ENCODE measurements around the gene COPS2.

GRCh38 chr15:49085696-49086459 is 69.5 kb downstream of the COPS2 start:
- no peak for TF ChIP-seq TP53 (CRISPR knock-in tag; IDR thresholded peaks at IDR 0.05)
- TF ChIP-seq EP300 (IDR thresholded peaks at IDR 0.05): no peak
- no peak for TF ChIP-seq CTCF (IDR thresholded peaks at IDR 0.05)
- TF ChIP-seq MAX (IDR thresholded peaks at IDR 0.05): no peak
- no peak for TF ChIP-seq CBX8 (IDR thresholded peaks at IDR 0.05)
- no peak for TF ChIP-seq POLR2A (IDR thresholded peaks at IDR 0.05; ENCODE audit: low read length)
- no peak for TF ChIP-seq BHLHE40 (IDR thresholded peaks at IDR 0.05; ENCODE audit: low read depth, low read length)
- TF ChIP-seq MAZ (IDR thresholded peaks at IDR 0.05; ENCODE audit: borderline replicate concordance, low read depth, low read length): no peak
- no peak for TF ChIP-seq RFX5 (IDR thresholded peaks at IDR 0.05)
- TF ChIP-seq CHD2 (IDR thresholded peaks at IDR 0.05; ENCODE audit: low read length, partially characterized antibody): no peak
- no peak for TF ChIP-seq CEBPB (IDR thresholded peaks at IDR 0.05)
